ENCODE results near the gene GALNT18.
A peak's percentile ranks its signal among the peaks of the same experiment; 100 is the strongest.

The GALNT18 gene

DNA sequence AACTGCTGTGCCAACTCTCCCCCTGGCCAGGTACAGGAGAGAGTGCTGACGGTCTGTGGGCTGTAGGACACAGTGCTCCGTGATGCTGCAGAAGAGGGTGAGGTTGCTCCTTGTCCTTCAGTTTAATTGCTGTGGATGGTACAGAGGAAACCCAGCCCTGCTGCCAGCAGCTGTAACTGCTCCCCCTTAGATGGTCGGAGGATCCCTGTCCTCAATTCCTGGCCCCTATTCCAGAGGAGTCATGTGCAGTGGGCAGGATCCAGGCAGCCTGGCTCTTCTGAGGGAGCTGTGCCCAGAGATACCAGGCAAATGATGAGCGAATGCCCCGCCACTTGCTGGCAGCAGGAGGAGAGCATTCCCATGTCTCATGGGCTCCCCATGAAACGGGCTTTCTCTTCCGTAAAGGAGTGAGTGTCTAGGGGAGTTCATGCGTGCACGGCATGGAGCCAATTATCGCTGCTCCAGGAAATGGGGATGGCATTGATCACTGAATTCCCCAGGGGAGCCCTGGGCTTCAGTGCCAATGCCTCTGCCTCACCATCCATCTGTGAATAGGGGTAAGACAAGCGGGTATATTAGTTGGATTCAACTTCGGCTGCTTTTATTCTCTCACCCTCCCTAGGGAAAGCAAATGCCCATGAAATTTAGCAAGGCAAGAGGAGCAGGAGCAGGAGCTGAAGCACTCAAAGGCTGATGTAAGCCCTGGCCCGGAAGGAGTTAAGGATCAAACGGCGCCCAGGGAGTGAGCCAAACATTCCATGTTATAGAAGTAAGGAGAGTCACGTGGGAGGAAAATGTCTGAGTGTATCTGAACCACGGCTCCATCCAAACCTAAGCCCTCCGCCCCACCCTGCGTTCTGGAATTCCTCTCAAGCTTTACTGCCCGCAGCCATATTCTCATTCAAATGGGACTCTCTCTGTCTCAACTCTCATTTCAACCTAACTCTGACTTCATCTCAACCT, 217.8 kb downstream of the GALNT18 start:
- Histone ChIP-seq H3K9me3 (ENCODE audit: insufficient read depth, low read length) (no peaks in the 10 kb centered on the region), H3K9me2 (replicated peaks; ENCODE audit: insufficient read depth, low read length) (no peaks in the 10 kb centered on the region), H3F3A (ENCODE audit: insufficient read depth) (no peaks in the 10 kb centered on the region), H4K20me1 (ENCODE audit: low read depth, low read length) (no peaks in the 10 kb centered on the region), H2AFZ (ENCODE audit: low read depth, low read length, severe bottlenecking) (no peak overlapping the region), H3K79me2 (ENCODE audit: insufficient read depth, low read length) (no peaks in the 10 kb centered on the region), H3K36me3 (ENCODE audit: low read length) (no peaks in the 10 kb centered on the region), H3K27me3 (ENCODE audit: low read length) (no peaks in the 10 kb centered on the region), H3K4me3 (ENCODE audit: insufficient read depth, low read length, poor library complexity, severe bottlenecking) (no peak overlapping the region), H3K9ac (ENCODE audit: low read length) (no peak overlapping the region), H3K27ac (ENCODE audit: low read depth, low read length) (no peak overlapping the region), H3K4me2 (ENCODE audit: low read depth, low read length, poor library complexity, severe bottlenecking) (no peak overlapping the region)
- no peak for TF ChIP-seq CTCF (IDR thresholded peaks at IDR 0.05; ENCODE audit: insufficient read depth, low read length, poor library complexity, severe bottlenecking)
- TF ChIP-seq EZH2phosphoT487 (conservative IDR thresholded peaks at IDR 0.05; ENCODE audit: low read length): no peak

DNA sequence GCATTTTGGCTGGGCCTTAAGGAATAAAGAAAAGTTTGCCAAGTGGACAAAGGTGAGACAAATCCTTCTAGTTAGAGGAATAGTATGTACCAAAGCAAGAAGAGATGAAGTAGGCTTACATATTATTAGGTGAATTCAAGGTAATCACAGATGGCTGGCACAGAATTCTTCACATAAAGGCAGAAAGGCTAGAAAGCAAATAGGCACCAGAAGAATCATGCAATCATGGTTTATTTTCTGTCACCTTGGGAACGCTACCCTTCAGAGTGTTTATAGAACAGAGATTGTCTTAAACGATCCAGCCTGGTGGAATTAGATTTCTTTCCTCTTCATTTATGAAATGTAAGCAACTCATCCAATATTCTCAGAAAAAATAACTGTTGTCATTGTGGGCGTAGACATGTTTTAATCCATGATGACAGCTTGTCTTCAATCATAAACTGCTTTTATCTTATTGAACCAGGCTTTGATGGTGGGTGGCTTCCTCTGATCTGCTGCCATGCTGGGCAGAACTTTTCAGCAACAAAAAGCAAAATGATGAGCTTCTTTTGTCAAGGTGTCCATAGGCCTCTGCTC, 219.8 kb downstream of the GALNT18 start:
- TF ChIP-seq EZH2phosphoT487 (conservative IDR thresholded peaks at IDR 0.05; ENCODE audit: low read length): no peak
- no peak for TF ChIP-seq CTCF (IDR thresholded peaks at IDR 0.05; ENCODE audit: insufficient read depth, low read length, poor library complexity, severe bottlenecking)
- no peak overlapping the region for H3K4me2 ChIP-seq (ENCODE audit: low read depth, low read length, poor library complexity, severe bottlenecking)
- no peaks in the 10 kb centered on the region for H3K27me3 ChIP-seq (ENCODE audit: low read length)
- H2AFZ ChIP-seq (ENCODE audit: low read depth, low read length, severe bottlenecking): no peak overlapping the region
- H3K36me3 ChIP-seq (ENCODE audit: low read length): no peaks in the 10 kb centered on the region
- no peaks in the 10 kb centered on the region for H3K9me2 ChIP-seq (replicated peaks; ENCODE audit: insufficient read depth, low read length)
- H3K79me2 ChIP-seq (ENCODE audit: insufficient read depth, low read length): no peaks in the 10 kb centered on the region
- H4K20me1 ChIP-seq (ENCODE audit: low read depth, low read length): no peaks in the 10 kb centered on the region
- no peak overlapping the region for H3K9ac ChIP-seq (ENCODE audit: low read length)
- no peaks in the 10 kb centered on the region for H3F3A ChIP-seq (ENCODE audit: insufficient read depth)
- H3K9me3 ChIP-seq (ENCODE audit: insufficient read depth, low read length): no peaks in the 10 kb centered on the region
- no peak overlapping the region for H3K27ac ChIP-seq (ENCODE audit: low read depth, low read length)
- no peak overlapping the region for H3K4me3 ChIP-seq (ENCODE audit: insufficient read depth, low read length, poor library complexity, severe bottlenecking)

- Histone ChIP-seq H3K9ac (ENCODE audit: low read length) (no peak overlapping the region), H3K36me3 (ENCODE audit: low read length) (no peaks in the 10 kb centered on the region), H2AFZ (ENCODE audit: low read depth, low read length, severe bottlenecking) (no peak overlapping the region), H3K79me2 (ENCODE audit: insufficient read depth, low read length) (no peaks in the 10 kb centered on the region), H3K27me3 (ENCODE audit: low read length) (no peaks in the 10 kb centered on the region), H3K4me3 (ENCODE audit: insufficient read depth, low read length, poor library complexity, severe bottlenecking) (no peak overlapping the region), H3K4me2 (ENCODE audit: low read depth, low read length, poor library complexity, severe bottlenecking) (no peak overlapping the region), H3K9me2 (replicated peaks; ENCODE audit: insufficient read depth, low read length) (no peaks in the 10 kb centered on the region), H3F3A (ENCODE audit: insufficient read depth) (no peaks in the 10 kb centered on the region), H4K20me1 (ENCODE audit: low read depth, low read length) (no peaks in the 10 kb centered on the region), H3K27ac (ENCODE audit: low read depth, low read length) (no peak overlapping the region), H3K9me3 (ENCODE audit: insufficient read depth, low read length) (no peaks in the 10 kb centered on the region)
- TF ChIP-seq EZH2phosphoT487 (conservative IDR thresholded peaks at IDR 0.05; ENCODE audit: low read length): no peak
- TF ChIP-seq CTCF (IDR thresholded peaks at IDR 0.05; ENCODE audit: insufficient read depth, low read length, poor library complexity, severe bottlenecking): peak; percentile 15
Observed at GRCh38 chr11:11400635-11401232, 221.1 kb downstream of the GALNT18 start.

Measured in SU-DHL-6 (cell line).